Muscle of leg (tissue), 11 donors: ENCODE data around the gene XIRP1. TPM values are rescaled to one million over a fixed set of nuclear protein-coding genes. Genes with fewer than 3 reads are reported as not detected.

Experiments used
- DNase-seq: peaks from one replicate; pipeline ENCODE4 v3.0.0; 2013
- H3K27ac ChIP-seq: one replicate; pipeline ENCODE4 v1.5.1; 2013; ENCODE audit warnings: mild to moderate bottlenecking, low read length, control low read depth
- H3K27me3 ChIP-seq: one replicate; pipeline ENCODE4 v1.6.1; 2013; ENCODE audit warnings: low read length; ENCODE audit not compliant: control insufficient read depth, insufficient read depth
- H3K36me3 ChIP-seq: one replicate; pipeline ENCODE4 v1.6.1; 2013; ENCODE audit warnings: low read length; ENCODE audit not compliant: control insufficient read depth, insufficient read depth
- H3K4me1 ChIP-seq: one replicate; pipeline ENCODE4 v1.6.1; 2013; ENCODE audit warnings: low read length; ENCODE audit not compliant: control insufficient read depth, insufficient read depth
- H3K4me3 ChIP-seq: one replicate; pipeline ENCODE4 v1.5.1; 2013; ENCODE audit warnings: low read length, control low read depth
- H3K9me3 ChIP-seq: replicated peaks from 2 replicates; pipeline ENCODE4 v1.6.1; 2013; ENCODE audit warnings: low read depth, low read length; ENCODE audit not compliant: control insufficient read depth
- WGBS: methylation state at CpG from one replicate; pipeline ENCODE4 v1.1.5; 2013; ENCODE audit warnings: missing lambda C conversion rate; ENCODE audit not compliant: insufficient coverage; 5-methylcytosine and 5-hydroxymethylcytosine counted together
- polyA plus RNA-seq, 8 donors: library from polyadenylated mRNA; unstranded; fragments of 120-200 nt; gene quantifications; one replicate each; pipeline versions ENCODE4 v1.2.1 to v1.2.3, GENCODE V29; 2013; ENCODE audit warnings: inconsistent platforms in 1 of 8, low replicate concordance in 1 of 8; ENCODE audit not compliant: insufficient read length in 8 of 8, insufficient read depth in 1 of 8
- total RNA-seq: library from RNA; stranded (reverse); fragments of 120-200 nt; gene quantifications from one replicate; pipeline ENCODE4 v1.2.4, GENCODE V29; 2013

The XIRP1 gene
- total and polyA plus RNA-seq, 9 donors, result 79.4 to 271 (median 145) TPM

- H3K27me3 ChIP-seq, result no peaks in the 10 kb centered on the region
- no peak overlapping the region for H3K27ac ChIP-seq
- peaks cover 49% of the 10 kb centered on the region for H3K36me3 ChIP-seq
- no peak overlapping the region for H3K4me3 ChIP-seq
- WGBS, result 87% methylated on average over 34 of the region's 35 CpGs
- H3K4me1 ChIP-seq, result peaks cover 69% of the 10 kb centered on the region
- H3K9me3 ChIP-seq, result no peaks in the 10 kb centered on the region
- DNase-seq, result peak; percentile 20
Observed at GRCh38 chr3:39188271-39189149, 3.9 kb downstream of the XIRP1 start.

- Histone ChIP-seq H3K9me3 (no peaks in the 10 kb centered on the region), H3K27ac (no peak overlapping the region), H3K4me3 (no peak overlapping the region), H3K36me3 (peaks cover 49% of the 10 kb centered on the region), H3K27me3 (no peaks in the 10 kb centered on the region), H3K4me1 (peaks cover 70% of the 10 kb centered on the region)
- WGBS, result 91% methylated on average over 23 of the region's 23 CpGs
- DNase-seq, result peak; percentile 9
Observed at GRCh38 chr3:39187372-39188155, 4.8 kb downstream of the XIRP1 start.

- 72% methylated on average over 11 of the region's 11 CpGs for WGBS
- H3K9me3 ChIP-seq, result no peaks in the 10 kb centered on the region
- no peaks in the 10 kb centered on the region for H3K27me3 ChIP-seq
- peaks cover 67% of the 10 kb centered on the region for H3K4me1 ChIP-seq
- peak; percentile 28 for DNase-seq
- H3K36me3 ChIP-seq, result peaks cover 49% of the 10 kb centered on the region
- H3K4me3 ChIP-seq, result no peak overlapping the region
- H3K27ac ChIP-seq, result no peak overlapping the region
Observed at GRCh38 chr3:39186692-39187151, 5.7 kb downstream of the XIRP1 start.

GRCh38 chr3:39185959-39186691 lies 6.3 kb downstream of the XIRP1 start:
- H3K27me3 ChIP-seq, result no peaks in the 10 kb centered on the region
- H3K4me1 ChIP-seq, result peaks cover 68% of the 10 kb centered on the region
- H3K9me3 ChIP-seq, result no peaks in the 10 kb centered on the region
- H3K36me3 ChIP-seq, result peaks cover 49% of the 10 kb centered on the region
- H3K27ac ChIP-seq, result no peak overlapping the region
- WGBS, result 70% methylated on average over 10 of the region's 14 CpGs
- DNase-seq, result peak; percentile 4
- H3K4me3 ChIP-seq, result no peak overlapping the region

GRCh38 chr3:39185326-39185958 lies 7.0 kb downstream of the XIRP1 start:
- H3K9me3 ChIP-seq, result no peaks in the 10 kb centered on the region
- peaks cover 49% of the 10 kb centered on the region for H3K36me3 ChIP-seq
- H3K4me1 ChIP-seq, result peaks cover 68% of the 10 kb centered on the region
- WGBS, result 90% methylated on average over 6 of the region's 9 CpGs
- no peaks in the 10 kb centered on the region for H3K27me3 ChIP-seq
- no peak for DNase-seq
- no peak overlapping the region for H3K4me3 ChIP-seq
- H3K27ac ChIP-seq, result no peak overlapping the region

- 88% methylated on average over 2 of the region's 4 CpGs for WGBS
- Histone ChIP-seq H3K4me3 (no peak overlapping the region), H3K9me3 (no peaks in the 10 kb centered on the region), H3K27ac (no peak overlapping the region), H3K4me1 (peaks cover 68% of the 10 kb centered on the region), H3K36me3 (peaks cover 48% of the 10 kb centered on the region), H3K27me3 (no peaks in the 10 kb centered on the region)
- no peak for DNase-seq
Observed at GRCh38 chr3:39184968-39185285, 7.5 kb downstream of the XIRP1 start.

GRCh38 chr3:39184081-39184967 lies 8.1 kb downstream of the XIRP1 start:
- peaks cover 62% of the 10 kb centered on the region for H3K4me1 ChIP-seq
- H3K9me3 ChIP-seq, result no peaks in the 10 kb centered on the region
- H3K27ac ChIP-seq, result peak overlapping the region; percentile 77
- DNase-seq, result peak; percentile 12
- 73% methylated on average over 8 of the region's 12 CpGs for WGBS
- no peak overlapping the region for H3K4me3 ChIP-seq
- peaks cover 47% of the 10 kb centered on the region for H3K36me3 ChIP-seq
- H3K27me3 ChIP-seq, result no peaks in the 10 kb centered on the region

GRCh38 chr3:39183211-39184080 lies 8.9 kb downstream of the XIRP1 start:
- no peaks in the 10 kb centered on the region for H3K9me3 ChIP-seq
- peaks cover 40% of the 10 kb centered on the region for H3K36me3 ChIP-seq
- no peak overlapping the region for H3K4me3 ChIP-seq
- 51% methylated on average over 6 of the region's 12 CpGs for WGBS
- peaks cover 66% of the 10 kb centered on the region for H3K4me1 ChIP-seq
- H3K27ac ChIP-seq, result peak overlapping the region; percentile 77
- peak; percentile 78 for DNase-seq
- H3K27me3 ChIP-seq, result no peaks in the 10 kb centered on the region
